Upper lobe of left lung (tissue), 6 donors: Measurements from ENCODE around the gene AMOTL2. TPM values are rescaled to one million over a fixed set of nuclear protein-coding genes. Genes with fewer than 3 reads are reported as not detected.

Experiments used
- ATAC-seq, 2 donors: fragments of 200-7000 bp; cut with Tn5 transposase; one replicate each; pipeline ENCODE4 v1.9.1; 2022; ENCODE audit warnings: mild to moderate bottlenecking in 2 of 2, moderate library complexity in 2 of 2; ENCODE audit not compliant: low FRiP score in 2 of 2
- DNase-seq, 2 donors: peaks; one replicate each; pipeline ENCODE4 v3.0.0-alpha.2; 2019 to 2020
- H3K27ac ChIP-seq, 4 donors: fragments of 200-600 bp; sonication (generic); one replicate each; pipeline ENCODE4 v1.5.1; 2016 to 2019
- H3K27me3 ChIP-seq, 4 donors: fragments of 200-600 bp; sonication (generic); one replicate each; pipeline ENCODE4 v1.5.1; 2017 to 2019
- H3K36me3 ChIP-seq, 4 donors: fragments of 200-600 bp; sonication (generic); one replicate each; pipeline ENCODE4 v1.5.1; 2016 to 2019
- H3K4me1 ChIP-seq, 4 donors: fragments of 200-600 bp; sonication (generic); one replicate each; pipeline ENCODE4 v1.5.1; 2018 to 2019
- H3K4me3 ChIP-seq, 4 donors: fragments of 200-600 bp; sonication (generic); one replicate each; pipeline ENCODE4 v1.5.1; 2017 to 2019; ENCODE audit warnings: mild to moderate bottlenecking in 2 of 4, moderate library complexity in 1 of 4
- H3K9me3 ChIP-seq, 4 donors: fragments of 200-600 bp; sonication (generic); one replicate each; pipeline ENCODE4 v1.5.1; 2018 to 2019
- EP300 ChIP-seq, 4 donors: sonication (generic); formaldehyde crosslinking; IDR thresholded peaks; one replicate each; pipeline ENCODE4 v1.5.1; 2017; ENCODE audit warnings: antibody characterized with exemption in 4 of 4, control low read depth in 2 of 4
- POLR2A ChIP-seq, 4 donors: fragments of 450-650 bp; IDR thresholded peaks; one replicate each; pipeline ENCODE4 v1.5.1; 2016 to 2017; ENCODE audit warnings: antibody characterized with exemption in 4 of 4, mild to moderate bottlenecking in 2 of 4
- POLR2AphosphoS5 ChIP-seq, 2 donors: sonication (generic); formaldehyde crosslinking; IDR thresholded peaks; one replicate each; pipeline ENCODE4 v1.5.1; 2017; ENCODE audit warnings: antibody characterized with exemption in 2 of 2
- WGBS, 2 donors: methylation state at CpG; one replicate each; pipeline ENCODE4 v1.1.5; 2017 to 2018; 5-methylcytosine and 5-hydroxymethylcytosine counted together
- total RNA-seq, 6 donors: library from RNA; depleted of rRNA in 4 of 6; stranded (reverse); fragments of >200 nt in 4 of 6; gene quantifications; one replicate each; pipeline versions ENCODE4 v1.1.0 to v1.2.1, GENCODE V29; 2016 to 2021
- TF ChIP-seq, protein P1 (sequence below), 6 experiments: fragments of 450-650 bp in 4 of 6; fragments of 200-600 bp in 2 of 6; sonication (generic) in 2 of 6; IDR thresholded peaks; one replicate each; pipeline ENCODE4 v1.5.1; 2016 to 2019; ENCODE audit warnings: antibody characterized with exemption in 6 of 6
- donor health status: DM: no; HTN: no; CAD: no; lungs with moderate emphysema.
- donor health status: DM: no; HTN: yes; CAD: no; lungs with severe emphysema.

AMOTL2 gene
- total RNA-seq, 6 donors from 2014 or later = 73.3 to 179 (median 132) TPM

DNA sequence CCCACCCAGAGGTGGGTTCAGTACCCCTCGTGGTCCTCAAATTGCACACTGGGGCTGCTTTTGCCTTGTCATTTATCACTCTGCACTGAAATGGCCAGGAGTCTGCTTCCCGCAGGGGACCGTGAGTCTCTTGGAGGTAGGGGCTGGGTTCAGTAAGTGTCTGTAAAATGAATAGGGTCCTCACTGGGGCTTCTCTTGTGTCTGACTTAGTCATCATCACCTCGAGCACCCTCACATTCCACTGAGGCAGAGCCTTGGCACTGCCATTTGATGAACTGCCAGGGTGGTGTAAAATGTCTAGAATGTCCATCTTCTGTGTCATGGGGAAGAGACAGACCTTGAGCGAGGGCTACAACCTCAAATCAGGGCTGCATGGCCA is 62.6 kb downstream of the AMOTL2 start:
- DNase-seq (no peak), ATAC-seq (no peak)
- Histone ChIP-seq H3K27me3 (no peaks in the 10 kb centered on the region), H3K9me3 (no peaks in the 10 kb centered on the region), H3K27ac (peak overlapping the region; percentile 89 to 98 (median 92)), H3K36me3 (no peaks in the 10 kb centered on the region), H3K4me1 (peaks cover 53 to 82% (median 64%) of the 10 kb centered on the region in 4 donors), H3K4me3 (no peak overlapping the region)
- TF ChIP-seq POLR2A (IDR thresholded peaks at IDR 0.05) = no peak
- no peak for TF ChIP-seq EP300 (IDR thresholded peaks at IDR 0.05)
- TF ChIP-seq POLR2AphosphoS5 (IDR thresholded peaks at IDR 0.05) = no peak
- TF ChIP-seq, protein P1, sequence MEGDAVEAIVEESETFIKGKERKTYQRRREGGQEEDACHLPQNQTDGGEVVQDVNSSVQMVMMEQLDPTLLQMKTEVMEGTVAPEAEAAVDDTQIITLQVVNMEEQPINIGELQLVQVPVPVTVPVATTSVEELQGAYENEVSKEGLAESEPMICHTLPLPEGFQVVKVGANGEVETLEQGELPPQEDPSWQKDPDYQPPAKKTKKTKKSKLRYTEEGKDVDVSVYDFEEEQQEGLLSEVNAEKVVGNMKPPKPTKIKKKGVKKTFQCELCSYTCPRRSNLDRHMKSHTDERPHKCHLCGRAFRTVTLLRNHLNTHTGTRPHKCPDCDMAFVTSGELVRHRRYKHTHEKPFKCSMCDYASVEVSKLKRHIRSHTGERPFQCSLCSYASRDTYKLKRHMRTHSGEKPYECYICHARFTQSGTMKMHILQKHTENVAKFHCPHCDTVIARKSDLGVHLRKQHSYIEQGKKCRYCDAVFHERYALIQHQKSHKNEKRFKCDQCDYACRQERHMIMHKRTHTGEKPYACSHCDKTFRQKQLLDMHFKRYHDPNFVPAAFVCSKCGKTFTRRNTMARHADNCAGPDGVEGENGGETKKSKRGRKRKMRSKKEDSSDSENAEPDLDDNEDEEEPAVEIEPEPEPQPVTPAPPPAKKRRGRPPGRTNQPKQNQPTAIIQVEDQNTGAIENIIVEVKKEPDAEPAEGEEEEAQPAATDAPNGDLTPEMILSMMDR (IDR thresholded peaks at IDR 0.05) = no peak
- 71 to 73% methylated on average over 4 to 5 of the region's 5 CpGs for WGBS, 2 donors

GRCh38 chr3:134311265-134311664 is 63.0 kb downstream of the AMOTL2 start:
- H3K4me1 ChIP-seq = peaks cover 52 to 81% (median 64%) of the 10 kb centered on the region in 4 donors

GRCh38 chr3:134309987-134310700 is 64.1 kb downstream of the AMOTL2 start:
- peak overlapping the region; percentile 89 to 98 (median 92) for H3K27ac ChIP-seq

More at GRCh38 chr3:134311265-134311664, 63.0 kb downstream of the AMOTL2 start:
- H3K9me3 ChIP-seq = no peaks in the 10 kb centered on the region
- DNase-seq (no peak), ATAC-seq (no peak)
- no peak overlapping the region for H3K4me3 ChIP-seq
- TF ChIP-seq POLR2A (IDR thresholded peaks at IDR 0.05) = no peak
- H3K27me3 ChIP-seq = no peaks in the 10 kb centered on the region
- H3K36me3 ChIP-seq = no peaks in the 10 kb centered on the region
- H3K27ac ChIP-seq = peak overlapping the region; percentile 89 to 98 (median 92)
- WGBS, 2 donors = 39 to 53% methylated on average over 2 of the region's 2 CpGs

GRCh38 chr3:134308350-134308891 is 65.8 kb downstream of the AMOTL2 start:
- peaks cover 28 to 53% (median 43%) of the 10 kb centered on the region in 4 donors for H3K4me1 ChIP-seq
- DNase-seq (peak in 1 of 2 donors; percentile 87), ATAC-seq (peak; percentile 89)
- H3K27me3 ChIP-seq = no peaks in the 10 kb centered on the region
- TF ChIP-seq EP300 (IDR thresholded peaks at IDR 0.05) (peak in 1 of 4 donors; percentile 18), POLR2AphosphoS5 (IDR thresholded peaks at IDR 0.05) (peak in 1 of 2 donors; percentile 36), POLR2A (IDR thresholded peaks at IDR 0.05) (no peak)
- TF ChIP-seq, protein P1 (IDR thresholded peaks at IDR 0.05) = peak; percentile 90 to 99 (median 97)
- no peaks in the 10 kb centered on the region for H3K36me3 ChIP-seq
- no peak overlapping the region for H3K4me3 ChIP-seq
- WGBS, 2 donors = 11 to 13% methylated on average over 7 to 11 of the region's 11 CpGs
- H3K9me3 ChIP-seq = no peaks in the 10 kb centered on the region
- H3K27ac ChIP-seq = peak overlapping the region; percentile 68 to 95 (median 89)

More at GRCh38 chr3:134309987-134310700, 64.1 kb downstream of the AMOTL2 start:
- peak in 1 of 2 donors; percentile 67 for ATAC-seq
- WGBS, 2 donors = 48 to 67% methylated on average over 9 of the region's 9 CpGs
- H3K27me3 ChIP-seq = no peaks in the 10 kb centered on the region
- no peaks in the 10 kb centered on the region for H3K36me3 ChIP-seq
- DNase-seq = peak in 1 of 2 donors; percentile 81
- peaks cover 41 to 70% (median 58%) of the 10 kb centered on the region in 4 donors for H3K4me1 ChIP-seq
- H3K4me3 ChIP-seq = no peak overlapping the region
- no peaks in the 10 kb centered on the region for H3K9me3 ChIP-seq
- TF ChIP-seq, protein P1 (IDR thresholded peaks at IDR 0.05) = no peak
- TF ChIP-seq POLR2AphosphoS5 (IDR thresholded peaks at IDR 0.05) = peak; percentile 19 to 38
- no peak for TF ChIP-seq POLR2A (IDR thresholded peaks at IDR 0.05)
- peak in 2 of 4 donors; percentile 56 to 80 for TF ChIP-seq EP300 (IDR thresholded peaks at IDR 0.05)

GRCh38 chr3:134307425-134307824 is 66.8 kb downstream of the AMOTL2 start:
- H3K27ac ChIP-seq = no peak overlapping the region
- DNase-seq (no peak), ATAC-seq (no peak)
- no peak for TF ChIP-seq POLR2A (IDR thresholded peaks at IDR 0.05)
- TF ChIP-seq EP300 (IDR thresholded peaks at IDR 0.05) = no peak
- TF ChIP-seq, protein P1 (IDR thresholded peaks at IDR 0.05) = no peak
- TF ChIP-seq POLR2AphosphoS5 (IDR thresholded peaks at IDR 0.05) = no peak
- H3K4me1 ChIP-seq = peaks cover 23 to 43% (median 35%) of the 10 kb centered on the region in 4 donors
- no peak overlapping the region for H3K4me3 ChIP-seq
- no peaks in the 10 kb centered on the region for H3K27me3 ChIP-seq
- WGBS, 2 donors = 48 to 50% methylated on average over 1 to 2 of the region's 2 CpGs
- no peaks in the 10 kb centered on the region for H3K36me3 ChIP-seq
- H3K9me3 ChIP-seq = no peaks in the 10 kb centered on the region
